Measurements from ENCODE around the gene PROM1. TPM values are rescaled to one million over a fixed set of nuclear protein-coding genes. Genes with fewer than 3 reads are reported as not detected.

Gene PROM1
- total and polyA plus RNA-seq, 2 of the 8 experiments (the other 6 are each of a cell fraction or from before 2014, with no cell fraction given), result 36.0 to 59.7 TPM

- no peak for TF ChIP-seq CHD7 (IDR thresholded peaks at IDR 0.05; ENCODE audit: insufficient replicate concordance, low read length)
- TF ChIP-seq NANOG (IDR thresholded peaks at IDR 0.05; ENCODE audit: insufficient read depth, low read depth, low read length, poor library complexity, severe bottlenecking), result no peak
- no peak for TF ChIP-seq RFX5 (IDR thresholded peaks at IDR 0.05; ENCODE audit: borderline replicate concordance, low read depth, low read length)
- TF ChIP-seq CEBPB (IDR thresholded peaks at IDR 0.05; ENCODE audit: low read depth, low read length), result no peak
- no peak for TF ChIP-seq TAF1 (IDR thresholded peaks at IDR 0.05; ENCODE audit: low read depth, low read length)
- TF ChIP-seq ATF2 (IDR thresholded peaks at IDR 0.05; ENCODE audit: low read length), result no peak
These were observed 149.6 kb downstream of the PROM1 start (continued) for GRCh38 chr4:15934259-15934658.

Measured in H1 (cell line).